ENCODE measurements around the gene MAP3K9.

DNA sequence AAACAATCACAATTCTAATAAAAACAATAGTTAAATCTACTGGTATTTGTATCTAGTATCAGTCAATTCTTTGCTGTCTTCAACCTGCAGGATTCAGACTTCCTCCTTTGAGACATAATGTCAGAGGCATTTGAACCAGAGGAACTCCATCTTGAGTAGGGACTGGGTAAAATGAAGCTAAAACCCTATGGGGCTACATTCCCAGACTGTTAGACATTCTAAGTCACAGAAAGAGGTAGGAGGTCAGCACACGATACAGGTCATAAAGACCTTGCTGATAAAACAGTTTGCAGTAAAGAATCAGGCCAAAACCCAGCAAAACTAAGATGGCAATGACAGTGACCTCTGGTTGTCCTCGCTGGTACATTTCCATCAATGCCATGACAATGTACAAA lies 48.2 kb upstream of the MAP3K9 start:
- TF ChIP-seq RAD21 (IDR thresholded peaks at IDR 0.05; ENCODE audit: insufficient read depth, low read depth, low read length) (no peak), EP300 (IDR thresholded peaks at IDR 0.05; ENCODE audit: borderline replicate concordance in 1 of 2, control insufficient read depth in 1 of 2, low read depth in 2 of 2, low read length in 2 of 2) (no peak), SUPT20H (IDR thresholded peaks at IDR 0.05; ENCODE audit: borderline replicate concordance, control insufficient read depth, low read depth, low read length) (no peak), SMC3 (IDR thresholded peaks at IDR 0.05; ENCODE audit: borderline replicate concordance, low read length) (no peak), STAT1 (conservative IDR thresholded peaks at IDR 0.05) (no peak), CHD2 (IDR thresholded peaks at IDR 0.05; ENCODE audit: borderline replicate concordance, low read depth, low read length) (no peak), NRF1 (conservative IDR thresholded peaks at IDR 0.05; ENCODE audit: low read depth, low read length) (no peak), CTCF (IDR thresholded peaks at IDR 0.05 in 2 of 3, conservative IDR thresholded peaks at IDR 0.05 in 1 of 3; ENCODE audit: control insufficient read depth in 2 of 3, extremely low read depth in 1 of 3, insufficient read depth in 1 of 3, low read depth in 3 of 3, low read length in 3 of 3) (no peak), TBL1XR1 (IDR thresholded peaks at IDR 0.05; ENCODE audit: low read depth, low read length) (no peak)
